CD14-positive monocyte (primary cell): Measurements from ENCODE around the gene TRAPPC4. TPM values are rescaled to one million over a fixed set of nuclear protein-coding genes. Genes with fewer than 3 reads are reported as not detected.

Experiments used
- DNase-seq, 3 donors: peaks; one replicate each; pipeline ENCODE4 v3.0.0-alpha.2; 2011 to 2022
- H2AFZ ChIP-seq: 2 replicates; pipeline ENCODE4 v1.6.0; 2012; ENCODE audit warnings: mild to moderate bottlenecking, low read depth, low read length, inconsistent platforms; ENCODE audit not compliant: insufficient read depth, poor library complexity, severe bottlenecking
- H3K27ac ChIP-seq, 2 donors: 1 replicate in 1 of 2; 2 replicates in 1 of 2; pipeline ENCODE4 v1.5.1; 2012 to 2013; ENCODE audit warnings: low read length in 2 of 2, control low read depth in 1 of 2, inconsistent platforms in 1 of 2, low read depth in 1 of 2, mild to moderate bottlenecking in 1 of 2
- H3K27me3 ChIP-seq, 2 donors: one replicate each; pipeline versions ENCODE4 v1.6.0 to v1.6.1; 2011 to 2013; ENCODE audit warnings: low read length in 2 of 2; ENCODE audit not compliant: control insufficient read depth in 2 of 2, insufficient read depth in 2 of 2
- H3K36me3 ChIP-seq, 2 donors: replicated peaks in 1 of 2; 1 replicate in 1 of 2; 2 replicates in 1 of 2; pipeline versions ENCODE4 v1.5.1 to v1.6.1; 2012 to 2013; ENCODE audit warnings: low read length in 2 of 2, control low read depth in 1 of 2, inconsistent platforms in 1 of 2, mild to moderate bottlenecking in 1 of 2; ENCODE audit not compliant: insufficient read depth in 2 of 2, control insufficient read depth in 1 of 2
- H3K4me1 ChIP-seq, 2 donors: 1 replicate in 1 of 2; 2 replicates in 1 of 2; pipeline versions ENCODE4 v1.5.1 to v1.6.1; 2012 to 2013; ENCODE audit warnings: low read length in 2 of 2, control low read depth in 1 of 2, inconsistent platforms in 1 of 2, mild to moderate bottlenecking in 1 of 2, moderate library complexity in 1 of 2; ENCODE audit not compliant: insufficient read depth in 2 of 2, control insufficient read depth in 1 of 2
- H3K4me2 ChIP-seq: replicated peaks from 2 replicates; pipeline ENCODE3; 2012; ENCODE audit warnings: low read length, moderate library complexity, mild to moderate bottlenecking; ENCODE audit not compliant: poor library complexity, severe bottlenecking; ENCODE audit errors: extremely low read depth
- H3K4me3 ChIP-seq, 3 experiments: fragments of 200-600 bp in 1 of 3; sonication (generic) in 1 of 3; replicated peaks in 1 of 3; 1 replicate in 2 of 3; 2 replicates in 1 of 3; pipeline ENCODE4 v1.5.1; 2011 to 2013; ENCODE audit warnings: low read length in 3 of 3, mild to moderate bottlenecking in 3 of 3, control low read depth in 2 of 3, low read depth in 2 of 3, inconsistent platforms in 1 of 3, moderate library complexity in 1 of 3
- H3K79me2 ChIP-seq: 2 replicates; pipeline ENCODE4 v1.6.0; 2012; ENCODE audit warnings: mild to moderate bottlenecking, control low read depth, inconsistent platforms, low read length, moderate library complexity; ENCODE audit not compliant: insufficient read depth
- H3K9ac ChIP-seq: 2 replicates; pipeline ENCODE4 v1.6.0; 2017; ENCODE audit warnings: low read length, mild to moderate bottlenecking; ENCODE audit not compliant: insufficient read depth, poor library complexity, severe bottlenecking
- H3K9me3 ChIP-seq, 2 donors: replicated peaks in 1 of 2; 1 replicate in 1 of 2; 2 replicates in 1 of 2; pipeline versions ENCODE4 v1.5.1 to v1.6.1; 2012 to 2013; ENCODE audit warnings: low read length in 2 of 2, control low read depth in 1 of 2; ENCODE audit not compliant: control insufficient read depth in 1 of 2, insufficient read depth in 1 of 2
- H4K20me1 ChIP-seq: 2 replicates; pipeline ENCODE4 v1.6.0; 2012; ENCODE audit warnings: mild to moderate bottlenecking, low read length, control low read depth, moderate library complexity; ENCODE audit not compliant: insufficient read depth
- H3K27ac Mint-ChIP-seq, 7 donors: one replicate each; pipeline ENCODE4 v1.8.0; 2020; ENCODE audit warnings: mild to moderate bottlenecking in 7 of 7, mixed read lengths in 7 of 7, moderate library complexity in 6 of 7, inconsistent platforms in 2 of 7
- H3K27me3 Mint-ChIP-seq, 3 donors: one replicate each; pipeline ENCODE4 v1.8.0; 2021 to 2022; ENCODE audit warnings: low read depth in 3 of 3, mild to moderate bottlenecking in 3 of 3, mixed read lengths in 3 of 3, moderate library complexity in 3 of 3, inconsistent platforms in 1 of 3
- H3K36me3 Mint-ChIP-seq, 2 donors: one replicate each; pipeline ENCODE4 v1.8.0; 2020; ENCODE audit warnings: mixed read lengths in 2 of 2, inconsistent platforms in 1 of 2, mild to moderate bottlenecking in 1 of 2
- H3K4me1 Mint-ChIP-seq: one replicate; pipeline ENCODE4 v1.8.0; 2020; ENCODE audit warnings: mild to moderate bottlenecking, mixed read lengths
- H3K4me3 Mint-ChIP-seq, 2 donors: one replicate each; pipeline ENCODE4 v1.8.0; 2020; ENCODE audit warnings: mild to moderate bottlenecking in 2 of 2, mixed read lengths in 2 of 2, moderate library complexity in 1 of 2
- H3K9me3 Mint-ChIP-seq, 7 donors: one replicate each; pipeline ENCODE4 v1.8.0; 2020 to 2022; ENCODE audit warnings: mixed read lengths in 7 of 7, mild to moderate bottlenecking in 6 of 7, moderate library complexity in 6 of 7, inconsistent platforms in 2 of 7
- WGBS: methylation state at CpG from one replicate; pipeline ENCODE4 v1.1.5; 2013; ENCODE audit warnings: missing lambda C conversion rate; ENCODE audit not compliant: insufficient coverage; 5-methylcytosine and 5-hydroxymethylcytosine counted together
- intact Hi-C, 2 donors: fragments of 100-400 bp; cut with micrococcal nuclease; formaldehyde crosslinking; loops; one replicate each; pipeline versions ENCODE4 v1.15.0 to v1.15.1; 2023
- polyA plus RNA-seq, 3 donors: library from polyadenylated mRNA; depleted of rRNA in 1 of 3; unstranded in 2 of 3; stranded (reverse) in 1 of 3; fragments of 300-500 nt in 2 of 3; fragments of >200 nt in 1 of 3; fragmentation: Illumina TruSeq in 2 of 3; gene quantifications; 1 replicate in 2 of 3; 2 replicates in 1 of 3; pipeline ENCODE4 v1.2.3, GENCODE V29; 2012 to 2021
- TF ChIP-seq, protein P1 (sequence below): fragments of 200-600 bp; IDR thresholded peaks from one replicate; pipeline ENCODE4 v1.8.0; 2022; ENCODE audit warnings: antibody characterized with exemption, mild to moderate bottlenecking

The TRAPPC4 gene
- polyA plus RNA-seq, 3 donors, result 46.9 to 54.5 (median 50.0) TPM

GRCh38 chr11:119000906-119001305 is 17.7 kb upstream of the TRAPPC4 start:
- Mint-ChIP-seq H3K27ac (no peak overlapping the region), H3K4me3 (no peak overlapping the region), H3K27me3 (peaks cover 0 to 2% (median 0%) of the 10 kb centered on the region in 3 donors), H3K4me1 (peaks cover 25% of the 10 kb centered on the region), H3K36me3 (peaks cover 47 to 69% of the 10 kb centered on the region in 2 donors), H3K9me3 (no peaks in the 10 kb centered on the region)
- DNase-seq, result no peak
- no peaks in the 10 kb centered on the region for H4K20me1 ChIP-seq
- H3K79me2 ChIP-seq, result peaks cover 34% of the 10 kb centered on the region
- peaks cover 42 to 67% of the 10 kb centered on the region in 2 donors for H3K36me3 ChIP-seq
- H3K27me3 ChIP-seq, result no peaks in the 10 kb centered on the region
- no peak overlapping the region for H3K4me3 ChIP-seq
- TF ChIP-seq, protein P1, sequence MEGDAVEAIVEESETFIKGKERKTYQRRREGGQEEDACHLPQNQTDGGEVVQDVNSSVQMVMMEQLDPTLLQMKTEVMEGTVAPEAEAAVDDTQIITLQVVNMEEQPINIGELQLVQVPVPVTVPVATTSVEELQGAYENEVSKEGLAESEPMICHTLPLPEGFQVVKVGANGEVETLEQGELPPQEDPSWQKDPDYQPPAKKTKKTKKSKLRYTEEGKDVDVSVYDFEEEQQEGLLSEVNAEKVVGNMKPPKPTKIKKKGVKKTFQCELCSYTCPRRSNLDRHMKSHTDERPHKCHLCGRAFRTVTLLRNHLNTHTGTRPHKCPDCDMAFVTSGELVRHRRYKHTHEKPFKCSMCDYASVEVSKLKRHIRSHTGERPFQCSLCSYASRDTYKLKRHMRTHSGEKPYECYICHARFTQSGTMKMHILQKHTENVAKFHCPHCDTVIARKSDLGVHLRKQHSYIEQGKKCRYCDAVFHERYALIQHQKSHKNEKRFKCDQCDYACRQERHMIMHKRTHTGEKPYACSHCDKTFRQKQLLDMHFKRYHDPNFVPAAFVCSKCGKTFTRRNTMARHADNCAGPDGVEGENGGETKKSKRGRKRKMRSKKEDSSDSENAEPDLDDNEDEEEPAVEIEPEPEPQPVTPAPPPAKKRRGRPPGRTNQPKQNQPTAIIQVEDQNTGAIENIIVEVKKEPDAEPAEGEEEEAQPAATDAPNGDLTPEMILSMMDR, result no peak
- H3K4me2 ChIP-seq, result no peak overlapping the region
- H3K9ac ChIP-seq, result no peak overlapping the region
- peaks cover 19 to 23% of the 10 kb centered on the region in 2 donors for H3K4me1 ChIP-seq
- no peak overlapping the region for H3K27ac ChIP-seq
- 60% methylated on average over 1 of the region's 1 CpG for WGBS
- intact Hi-C loops, result no loop called here
- H2AFZ ChIP-seq, result no peak overlapping the region
- H3K9me3 ChIP-seq, result no peaks in the 10 kb centered on the region

DNA sequence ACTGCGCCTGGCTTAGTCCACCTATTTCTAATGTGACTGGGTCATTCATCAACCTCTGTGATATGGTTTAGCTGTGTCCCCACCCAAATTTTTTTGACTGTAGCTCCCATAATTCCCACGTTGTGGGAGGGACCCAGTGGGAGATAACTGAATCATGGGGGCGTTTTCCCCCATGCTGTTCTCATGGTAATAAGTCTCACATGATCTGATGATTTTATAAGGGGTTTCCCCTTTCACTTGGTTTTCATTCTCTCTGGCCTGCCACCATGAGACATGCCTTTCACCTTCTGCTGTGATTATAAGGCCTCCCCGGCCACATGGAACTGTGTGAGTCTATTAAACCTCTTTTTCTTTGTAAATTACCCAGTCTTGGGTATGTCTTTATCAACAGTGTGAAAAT is 11.9 kb upstream of the TRAPPC4 start:
- Histone ChIP-seq H4K20me1 (no peaks in the 10 kb centered on the region), H2AFZ (no peak overlapping the region), H3K27me3 (no peaks in the 10 kb centered on the region), H3K36me3 (peaks cover 60 to 92% of the 10 kb centered on the region in 2 donors), H3K9me3 (no peaks in the 10 kb centered on the region), H3K9ac (no peak overlapping the region), H3K27ac (no peak overlapping the region), H3K4me1 (no peaks in the 10 kb centered on the region), H3K4me3 (no peak overlapping the region), H3K79me2 (no peaks in the 10 kb centered on the region), H3K4me2 (no peak overlapping the region)
- intact Hi-C loops, result no loop called here
- H3K4me3 Mint-ChIP-seq, result no peak overlapping the region
- H3K27ac Mint-ChIP-seq, result peak overlapping the region in 1 of 7 donors; percentile 52
- peaks cover 66 to 87% of the 10 kb centered on the region in 2 donors for H3K36me3 Mint-ChIP-seq
- H3K9me3 Mint-ChIP-seq, result no peaks in the 10 kb centered on the region
- H3K27me3 Mint-ChIP-seq, result no peaks in the 10 kb centered on the region
- no peak for DNase-seq
- TF ChIP-seq, protein P1, result no peak
- no peaks in the 10 kb centered on the region for H3K4me1 Mint-ChIP-seq
- 90% methylated on average over 3 of the region's 4 CpGs for WGBS
